ENCODE results near the gene VPS52.
"Not testable (repeated sequence)": the region's sequence is repeated elsewhere in the genome, so short reads cannot be mapped to it uniquely, and the experiment has no call there.

The VPS52 gene

DNA sequence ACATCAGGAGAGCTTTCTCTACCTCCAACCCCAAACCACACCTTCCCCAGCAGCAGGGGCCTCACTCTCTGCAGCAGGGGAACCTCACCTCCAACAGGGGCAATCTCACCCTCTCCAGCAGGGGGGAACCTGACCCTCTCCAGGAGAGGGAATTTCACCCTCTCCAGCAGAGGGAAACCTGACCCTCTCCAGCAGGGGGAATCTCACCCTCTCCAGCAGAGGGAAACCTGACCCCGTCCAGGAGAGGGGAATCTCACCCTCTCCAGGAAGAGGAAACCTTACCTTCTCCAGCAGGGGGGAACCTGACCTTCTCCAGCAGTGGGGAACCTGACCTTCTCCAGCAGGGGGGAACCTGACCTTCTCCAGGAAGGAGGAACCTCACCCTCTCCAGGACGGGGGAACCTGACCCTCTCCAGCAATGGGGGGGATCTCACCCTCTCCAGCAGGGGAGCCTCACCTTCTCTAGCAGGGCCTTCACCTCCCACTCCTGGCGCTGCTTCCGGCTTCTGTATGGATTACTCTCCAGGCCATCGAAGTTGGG lies 8.4 kb upstream of the VPS52 start:
- DNase-seq, result peak; percentile 33

DNA sequence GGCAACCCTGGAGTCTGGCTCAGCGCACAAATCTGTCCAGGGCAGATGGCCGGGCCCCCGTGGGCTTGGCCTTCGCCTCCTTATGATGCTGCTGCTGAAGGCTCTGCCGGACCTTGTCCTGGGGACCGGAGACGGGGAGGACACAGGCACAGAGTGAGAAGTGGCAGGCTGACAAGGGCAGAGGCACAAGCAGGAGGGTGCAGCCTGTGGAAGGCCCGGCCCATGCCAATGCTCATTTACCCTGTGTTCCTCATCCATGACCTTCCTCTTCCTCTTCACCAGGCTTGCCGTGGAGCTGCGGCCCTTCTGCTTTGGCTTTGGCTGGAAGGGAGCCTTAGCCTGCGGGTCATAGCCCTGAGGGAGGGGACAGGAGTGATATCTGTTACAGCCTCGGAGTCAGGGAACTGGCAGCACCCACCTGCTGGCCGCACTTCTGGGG lies 7.6 kb upstream of the VPS52 start:
- DNase-seq, result no peak

DNA sequence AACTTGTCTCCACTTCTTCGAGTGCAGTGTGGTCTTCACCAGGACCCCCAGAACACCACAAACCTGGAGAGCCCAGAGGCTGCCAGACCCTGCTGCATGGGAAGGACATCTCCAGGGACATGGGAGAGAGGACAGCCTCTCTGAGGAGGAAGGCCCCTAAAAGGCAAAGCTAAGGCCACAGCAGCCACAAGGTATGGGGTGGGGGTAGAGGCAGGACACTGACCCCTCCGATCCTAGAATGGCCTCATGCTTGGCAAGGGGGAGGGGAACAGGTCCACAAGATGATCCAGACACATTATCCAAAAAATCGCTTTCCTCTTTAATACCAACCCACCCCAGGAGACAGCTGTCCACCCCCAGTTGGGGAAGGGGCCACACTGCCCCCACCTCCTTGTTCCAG lies 7.1 kb upstream of the VPS52 start:
- no peak for DNase-seq

DNA sequence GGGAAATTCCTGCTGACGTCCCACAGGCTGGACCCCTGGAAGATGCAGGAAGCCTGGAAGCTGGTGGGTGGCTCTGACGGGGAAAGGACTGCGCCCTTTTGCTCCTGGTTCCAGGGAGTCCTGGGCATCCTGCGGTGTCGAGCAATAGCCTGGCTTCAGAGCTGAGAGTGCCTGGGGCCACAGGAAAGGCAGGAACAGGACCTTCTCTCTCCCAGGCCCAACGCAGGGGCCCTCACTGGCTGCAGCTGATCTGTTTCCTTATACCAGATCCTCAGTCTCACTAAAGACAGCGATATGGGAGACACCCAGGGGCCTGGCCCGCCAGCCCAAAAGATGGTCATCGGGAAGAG lies 6.7 kb upstream of the VPS52 start:
- DNase-seq, result no peak

DNA sequence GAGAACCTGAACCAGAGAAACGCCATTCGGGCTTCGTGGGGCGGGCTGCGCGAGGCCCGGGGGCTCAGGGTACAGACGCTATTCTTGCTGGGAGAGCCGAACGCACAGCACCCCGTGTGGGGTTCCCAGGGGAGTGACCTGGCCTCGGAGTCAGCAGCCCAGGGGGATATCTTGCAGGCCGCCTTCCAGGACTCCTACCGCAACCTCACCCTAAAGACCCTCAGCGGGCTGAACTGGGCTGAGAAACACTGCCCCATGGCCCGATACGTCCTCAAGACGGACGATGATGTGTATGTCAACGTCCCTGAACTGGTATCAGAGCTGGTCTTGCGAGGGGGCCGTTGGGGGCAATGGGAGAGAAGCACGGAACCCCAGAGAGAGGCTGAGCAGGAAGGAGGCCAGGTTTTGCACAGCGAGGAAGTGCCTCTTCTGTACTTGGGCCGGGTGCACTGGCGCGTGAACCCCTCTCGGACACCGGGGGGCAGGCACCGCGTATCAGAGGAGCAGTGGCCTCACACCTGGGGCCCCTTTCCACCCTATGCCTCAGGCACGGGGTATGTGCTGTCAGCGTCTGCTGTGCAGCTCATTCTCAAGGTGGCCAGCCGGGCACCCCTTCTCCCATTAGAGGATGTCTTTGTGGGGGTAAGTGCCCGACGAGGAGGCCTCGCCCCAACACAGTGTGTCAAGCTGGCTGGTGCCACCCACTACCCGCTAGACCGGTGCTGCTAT lies 6.2 kb upstream of the VPS52 start:
- no peak for DNase-seq

DNA sequence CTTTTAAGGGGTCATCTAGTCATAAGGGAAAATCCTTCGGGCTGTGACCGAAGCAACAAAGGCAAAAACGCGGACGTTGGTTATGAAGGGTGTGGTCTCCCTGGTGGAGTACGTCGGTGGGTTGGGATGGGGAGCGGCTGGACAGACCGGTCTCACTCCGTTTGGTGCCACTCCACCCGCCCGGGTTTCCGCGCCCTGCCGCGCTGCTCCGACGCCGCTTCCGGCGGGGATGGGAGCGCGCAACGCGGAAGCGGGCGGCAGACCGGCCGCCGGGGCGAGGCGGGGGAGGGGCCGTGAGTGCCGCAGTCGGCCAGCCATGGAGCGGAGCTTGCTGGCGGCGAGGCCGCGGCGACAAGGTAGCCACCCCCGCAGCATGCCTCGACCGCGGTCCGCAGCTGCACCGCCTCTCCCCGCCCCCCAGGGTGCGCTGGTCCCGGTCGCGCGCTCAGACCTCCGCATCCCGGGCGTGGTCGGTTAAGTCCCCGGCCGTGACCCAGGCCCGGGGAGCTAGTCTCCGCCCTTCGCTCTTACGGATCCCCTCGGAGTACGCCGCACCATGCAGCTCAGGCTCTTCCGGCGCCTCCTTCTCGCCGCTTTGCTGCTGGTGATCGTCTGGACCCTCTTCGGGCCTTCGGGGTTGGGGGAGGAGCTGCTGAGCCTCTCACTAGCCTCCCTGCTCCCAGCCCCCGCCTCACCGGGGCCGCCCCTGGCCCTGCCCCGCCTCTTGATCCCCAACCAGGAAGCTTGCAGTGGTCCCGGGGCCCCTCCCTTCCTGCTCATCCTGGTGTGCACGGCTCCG lies 5.4 kb upstream of the VPS52 start, which contains the start of gene B3GALT4:
B3GALT4 (plus strand) TSS at position 260 of the 799 bp plus-strand sequence; CDS start at position 557, 297 bp downstream.
- DNase-seq, result peak; percentile 17

DNA sequence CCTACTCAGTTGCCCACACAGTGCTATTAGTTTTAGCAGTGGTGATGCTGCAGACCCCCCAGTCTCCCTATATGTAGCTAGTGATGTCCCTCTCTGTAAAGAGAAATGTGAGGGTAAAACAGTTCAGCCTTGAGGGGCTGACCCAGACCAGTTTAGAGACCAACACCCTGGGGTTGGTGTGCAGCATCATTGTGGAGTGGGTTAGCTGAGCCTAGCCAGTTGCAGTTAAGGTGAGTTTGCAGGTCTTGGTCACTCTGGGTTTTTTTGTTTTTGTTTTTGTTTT lies 4.8 kb upstream of the VPS52 start:
- DNase-seq, result no peak

DNA sequence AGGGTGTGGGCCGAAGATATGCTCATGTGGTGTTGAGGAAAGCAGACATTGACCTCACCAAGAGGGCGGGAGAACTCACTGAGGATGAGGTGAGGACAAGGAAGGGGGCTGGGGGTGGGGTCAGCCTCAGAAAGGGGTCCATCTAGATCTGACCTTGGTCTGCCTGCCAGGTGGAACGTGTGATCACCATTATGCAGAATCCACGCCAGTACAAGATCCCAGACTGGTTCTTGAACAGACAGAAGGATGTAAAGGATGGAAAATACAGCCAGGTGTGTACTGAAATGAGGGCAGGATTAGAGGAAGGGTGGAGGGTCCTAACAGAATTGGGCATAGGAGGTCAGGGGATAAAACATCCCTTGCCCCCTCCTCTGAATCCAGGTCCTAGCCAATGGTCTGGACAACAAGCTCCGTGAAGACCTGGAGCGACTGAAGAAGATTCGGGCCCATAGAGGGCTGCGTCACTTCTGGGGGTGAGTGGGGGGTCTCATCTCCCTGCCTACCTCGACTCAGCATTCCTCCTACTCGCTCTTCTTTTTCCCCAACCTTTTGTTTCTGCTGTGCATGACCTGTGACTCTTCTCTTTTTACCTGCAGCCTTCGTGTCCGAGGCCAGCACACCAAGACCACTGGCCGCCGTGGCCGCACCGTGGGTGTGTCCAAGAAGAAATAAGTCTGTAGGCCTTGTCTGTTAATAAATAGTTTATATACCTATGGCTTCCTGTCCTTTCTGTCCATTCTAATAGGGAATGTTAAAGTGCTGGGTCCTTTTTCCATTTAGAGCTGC lies 4.3 kb upstream of the VPS52 start:
- DNase-seq, result not testable (repeated sequence)

DNA sequence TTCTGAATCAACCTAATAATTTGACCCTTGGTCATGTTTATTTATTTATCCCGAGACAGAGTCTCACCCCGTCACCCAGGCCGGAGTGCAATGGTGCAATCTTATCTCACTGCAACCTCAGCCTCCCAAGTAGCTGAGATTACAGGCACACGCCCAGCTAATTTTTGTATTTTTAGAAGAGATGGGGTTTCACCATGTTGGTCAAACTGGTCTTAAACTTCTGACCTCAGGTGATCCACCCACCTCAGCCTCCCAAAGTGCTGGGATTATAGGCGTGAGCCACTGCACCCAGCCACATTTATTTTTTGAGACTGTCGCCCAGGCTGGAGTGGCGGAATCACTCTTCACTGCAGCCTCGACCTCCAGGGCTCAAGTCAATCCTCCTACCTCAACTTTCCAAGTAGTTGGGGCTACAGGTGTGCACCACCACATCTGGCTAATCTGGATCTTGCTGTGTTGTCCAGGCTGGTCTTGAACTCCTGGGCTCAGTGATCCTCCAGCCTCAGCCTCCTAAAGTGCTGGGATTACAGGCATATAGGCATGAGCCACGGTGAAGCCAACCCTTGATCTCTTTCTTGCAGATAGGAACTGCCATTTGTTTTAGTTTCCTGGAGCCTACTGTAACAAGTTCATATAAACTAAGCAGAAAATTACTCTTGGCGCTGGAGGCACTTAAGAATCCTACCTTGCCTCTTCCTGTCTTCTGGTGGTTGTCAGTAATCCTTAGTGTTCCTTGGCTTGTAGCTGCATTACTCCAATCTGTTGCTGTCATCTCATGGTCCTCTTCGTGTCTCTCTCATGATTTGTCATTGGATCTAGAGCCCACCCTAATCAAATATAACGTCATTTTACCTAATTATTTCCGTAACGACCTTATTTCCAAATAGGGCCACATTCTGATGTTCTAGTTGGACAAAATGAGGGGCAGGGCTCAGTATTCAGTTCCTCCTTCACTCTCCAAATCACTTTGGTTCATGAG lies 2.5 kb upstream of the VPS52 start:
- no peak for DNase-seq

DNA sequence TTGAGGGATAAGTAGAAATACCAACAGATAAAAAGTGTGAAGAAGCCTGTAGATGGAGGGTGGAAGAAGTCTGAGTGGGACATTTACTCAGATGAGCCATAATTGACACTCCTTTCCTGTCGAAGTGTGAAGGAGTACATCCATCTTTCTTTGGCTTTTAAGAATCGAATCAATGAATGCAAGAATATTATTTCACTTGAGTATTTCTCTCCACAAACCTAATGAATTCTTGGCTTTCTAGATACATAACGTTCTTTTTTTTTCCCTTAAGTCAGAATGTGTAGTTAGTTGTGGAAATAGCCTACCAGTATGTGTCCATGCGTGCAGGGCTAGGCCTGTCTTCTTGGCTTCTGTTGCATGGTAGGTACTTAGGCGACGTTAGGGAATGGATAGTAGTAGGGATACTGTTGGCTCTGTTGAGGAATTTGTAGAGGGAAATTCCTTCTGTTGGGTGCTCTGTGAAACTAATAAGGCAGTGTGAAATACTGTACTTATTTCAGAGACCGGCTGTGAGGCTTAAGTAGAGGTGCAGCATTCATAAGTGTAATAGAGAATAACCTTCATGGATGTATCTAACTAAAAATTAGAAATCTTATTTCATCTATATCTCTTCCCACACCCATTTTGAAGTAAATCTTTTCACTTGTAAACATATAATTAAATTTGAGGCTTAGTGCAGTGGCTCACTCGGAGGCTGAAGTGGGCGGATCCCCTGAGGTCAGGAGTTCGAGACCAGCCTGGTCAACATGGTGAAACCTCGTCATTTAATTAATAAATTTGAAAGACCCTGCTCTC lies 1.6 kb upstream of the VPS52 start:
- DNase-seq, result no peak

DNA sequence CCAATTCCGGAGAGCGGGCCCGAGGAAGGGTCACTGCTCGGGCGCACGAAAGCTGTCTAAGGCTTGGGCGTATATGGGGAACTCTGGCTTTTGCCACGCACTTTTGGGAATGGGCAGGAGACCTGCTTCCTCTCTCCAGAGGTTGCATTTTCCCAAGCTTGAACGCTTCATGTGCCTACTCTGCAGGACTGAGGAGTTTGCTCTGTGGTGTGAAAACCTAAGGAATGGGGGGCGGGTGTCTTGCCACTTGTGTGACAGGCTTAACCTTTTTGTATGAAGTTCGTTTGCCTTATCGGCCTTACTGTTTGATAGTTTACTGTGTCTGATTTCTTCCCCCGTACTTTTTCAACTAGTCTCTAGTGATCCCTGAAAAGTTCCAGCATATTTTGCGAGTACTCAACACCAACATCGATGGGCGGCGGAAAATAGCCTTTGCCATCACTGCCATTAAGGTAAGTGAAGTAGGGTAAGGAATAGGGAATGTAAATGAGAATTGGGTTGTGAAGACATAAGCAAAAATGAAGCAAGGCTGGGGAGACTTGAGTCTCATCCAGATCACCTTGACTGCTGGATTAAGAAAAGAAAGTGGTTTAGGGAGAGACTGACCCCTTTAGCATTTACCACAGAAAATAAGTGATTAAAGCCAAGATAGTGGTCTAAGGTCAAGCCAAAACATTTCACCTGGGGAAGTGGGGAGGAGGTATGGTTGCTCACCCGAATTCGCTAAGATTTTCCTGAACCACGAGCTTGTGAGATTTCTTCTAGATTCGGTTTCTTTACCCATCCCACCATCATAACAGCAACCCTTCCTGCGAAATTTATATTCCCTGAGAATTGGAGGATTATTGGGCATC lies 826 bp upstream of the VPS52 start:
- DNase-seq, result no peak

DNA sequence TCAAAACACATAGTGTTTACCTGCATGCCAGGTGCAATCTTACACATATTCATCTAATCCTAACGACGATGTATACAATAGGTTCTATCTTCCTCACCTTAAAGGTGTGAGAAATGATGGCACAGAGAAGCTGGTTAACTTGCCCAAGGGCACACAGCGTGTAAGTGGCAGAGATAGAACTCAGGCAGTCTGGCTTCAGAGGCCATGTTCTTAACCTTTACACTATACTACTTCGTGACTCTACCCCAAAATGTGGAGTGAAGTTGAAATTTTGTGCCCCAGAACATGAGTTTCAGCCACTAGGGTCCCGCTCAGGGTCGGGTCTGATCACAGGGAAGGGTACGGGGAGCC lies 584 bp downstream of the VPS52 start:
- no peak for DNase-seq

DNA sequence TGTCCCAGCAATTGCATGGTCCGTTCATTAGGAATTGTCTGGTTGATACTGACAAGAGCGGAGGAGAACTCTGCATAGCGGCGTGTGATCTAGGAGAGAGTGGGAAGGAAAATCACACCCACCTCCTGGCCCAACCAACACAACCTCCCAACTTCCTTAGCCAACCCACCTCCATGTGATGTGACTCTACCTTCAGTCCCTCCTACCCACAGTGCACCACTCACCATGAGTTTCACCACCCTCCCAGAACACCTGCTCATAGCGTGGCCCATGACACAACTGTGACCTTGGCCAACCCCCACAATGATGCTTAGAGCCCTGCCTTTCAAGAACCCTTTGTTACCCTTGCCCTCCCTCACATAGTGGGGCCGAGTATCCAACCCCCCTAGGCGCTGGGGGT lies 7.7 kb downstream of the VPS52 start:
- DNase-seq, result no peak

DNA sequence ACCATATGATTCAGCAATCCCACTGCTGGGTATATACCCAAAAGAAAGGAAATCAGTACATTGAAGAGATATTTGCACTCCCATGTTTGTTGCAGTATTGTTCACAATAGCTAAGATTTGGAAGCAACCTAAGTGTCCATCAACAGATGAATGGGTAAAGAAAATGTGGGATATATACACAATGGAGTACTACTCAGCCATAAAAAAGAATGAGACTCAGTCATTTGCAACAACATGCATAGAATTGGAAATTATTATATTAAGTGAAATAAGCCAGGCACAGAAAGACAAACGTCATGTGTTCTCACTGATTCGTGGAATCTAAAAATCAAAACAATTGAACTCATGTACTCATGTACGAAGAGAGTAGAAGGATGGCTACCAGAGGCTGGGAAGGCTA lies 9.2 kb downstream of the VPS52 start:
- DNase-seq, result not testable (repeated sequence)

DNA sequence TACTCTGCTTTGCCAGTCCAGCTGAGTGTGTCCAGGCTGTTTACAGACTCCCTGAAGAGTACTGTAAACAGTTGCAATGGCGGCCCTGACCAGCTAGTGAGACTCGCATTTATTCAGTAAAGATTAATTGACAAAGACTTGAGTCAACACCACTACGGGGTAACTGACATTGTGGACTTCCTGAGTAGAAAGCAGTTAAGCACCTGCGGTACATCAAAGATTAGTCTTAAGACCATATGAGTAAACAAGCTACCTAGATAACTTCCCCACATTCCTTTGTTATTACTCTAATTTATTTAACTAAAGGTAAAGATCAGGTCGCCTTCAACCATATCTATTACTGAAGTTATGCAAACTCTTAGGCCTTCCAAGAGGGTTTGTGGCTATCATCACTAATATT lies 12.6 kb downstream of the VPS52 start:
- no peak for DNase-seq

DNA sequence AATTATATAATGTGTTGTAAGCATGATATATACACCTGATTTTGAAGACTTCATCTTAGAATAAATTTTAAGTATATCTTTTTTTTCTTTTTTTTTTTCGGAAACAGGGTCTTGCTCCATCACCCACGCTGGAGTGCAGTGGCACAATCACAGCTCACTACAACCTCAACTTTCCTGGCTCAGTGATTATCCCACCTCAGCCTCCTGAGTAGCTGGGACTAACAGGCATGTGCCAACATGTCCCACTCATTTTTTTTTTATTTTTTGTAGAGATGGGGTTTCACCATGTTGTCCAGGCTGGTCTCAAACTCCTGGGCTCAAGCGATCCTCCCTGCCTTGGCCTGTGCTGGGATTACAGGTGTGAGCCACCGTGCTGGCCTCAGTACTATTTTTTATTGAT lies 17.1 kb downstream of the VPS52 start:
- no peak for DNase-seq

DNA sequence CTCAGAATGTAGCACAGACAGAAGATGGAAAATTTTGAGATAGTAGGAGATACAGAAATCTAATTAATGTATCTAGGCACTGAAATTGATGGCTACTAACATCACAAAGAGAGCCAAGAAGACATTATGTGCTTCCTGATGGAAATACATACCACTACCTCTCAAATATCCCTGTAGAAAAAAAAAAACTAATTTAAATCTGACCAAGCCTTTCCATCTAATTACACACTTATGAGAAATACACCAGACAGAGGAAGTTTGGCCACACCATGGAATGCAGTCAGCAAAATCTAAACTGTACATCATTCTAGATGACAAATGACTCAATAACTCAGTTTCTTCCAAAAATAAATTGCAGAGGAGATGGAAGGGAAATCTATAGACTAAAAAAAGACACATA lies 18.9 kb downstream of the VPS52 start:
- no peak for DNase-seq

DNA sequence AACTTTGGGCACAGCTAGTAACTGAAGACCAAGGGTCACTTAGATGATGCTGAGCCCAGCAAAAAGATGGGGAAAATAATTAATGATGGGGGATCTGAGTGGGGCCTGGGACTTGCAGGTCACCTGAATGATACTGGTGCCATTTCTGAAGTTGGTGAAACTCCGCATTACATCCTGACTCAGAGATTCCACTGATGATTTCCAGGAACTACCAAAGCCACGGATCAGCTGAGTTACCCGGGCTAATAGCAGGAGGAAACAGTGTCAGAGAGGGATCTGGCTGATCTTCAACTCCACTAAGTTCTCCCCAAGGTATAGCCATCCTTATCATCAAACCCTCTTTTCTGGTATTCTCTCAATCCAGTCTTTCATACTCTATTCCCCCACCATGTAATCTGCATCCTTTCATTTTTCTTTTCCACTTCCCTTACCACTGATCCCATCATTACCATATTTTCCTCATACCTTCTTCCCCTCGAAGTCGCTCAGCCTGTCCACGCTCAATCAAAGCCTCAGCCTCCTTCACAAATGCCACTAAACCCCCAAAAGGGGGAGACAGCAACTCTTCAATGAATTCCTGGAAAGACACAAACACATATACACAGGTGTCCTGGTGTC lies 20.2 kb downstream of the VPS52 start:
- DNase-seq, result no peak

DNA sequence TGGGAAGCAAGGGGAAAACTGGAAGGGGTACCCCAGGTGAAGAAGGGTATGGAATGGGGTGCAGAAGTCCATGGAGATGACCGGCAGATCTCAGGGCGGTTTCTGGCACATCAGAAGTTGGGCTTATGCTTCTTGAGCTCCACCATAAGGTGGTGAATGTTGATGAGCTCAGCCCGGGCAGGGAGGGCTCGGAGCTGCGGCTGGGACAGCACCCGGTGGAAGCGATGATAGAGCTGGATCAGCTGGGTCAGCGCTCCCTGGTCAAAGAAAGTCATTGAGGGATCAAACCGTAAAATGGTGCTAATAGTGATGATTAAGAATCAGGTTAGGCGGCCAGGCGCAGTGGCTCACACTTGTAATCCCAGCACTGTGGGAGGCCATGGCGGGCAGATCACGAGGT lies 20.9 kb downstream of the VPS52 start:
- no peak for DNase-seq
